ENCODE data around the gene ITGB6.
A peak's percentile ranks its signal among the peaks of the same experiment; 100 is the strongest.

DNA sequence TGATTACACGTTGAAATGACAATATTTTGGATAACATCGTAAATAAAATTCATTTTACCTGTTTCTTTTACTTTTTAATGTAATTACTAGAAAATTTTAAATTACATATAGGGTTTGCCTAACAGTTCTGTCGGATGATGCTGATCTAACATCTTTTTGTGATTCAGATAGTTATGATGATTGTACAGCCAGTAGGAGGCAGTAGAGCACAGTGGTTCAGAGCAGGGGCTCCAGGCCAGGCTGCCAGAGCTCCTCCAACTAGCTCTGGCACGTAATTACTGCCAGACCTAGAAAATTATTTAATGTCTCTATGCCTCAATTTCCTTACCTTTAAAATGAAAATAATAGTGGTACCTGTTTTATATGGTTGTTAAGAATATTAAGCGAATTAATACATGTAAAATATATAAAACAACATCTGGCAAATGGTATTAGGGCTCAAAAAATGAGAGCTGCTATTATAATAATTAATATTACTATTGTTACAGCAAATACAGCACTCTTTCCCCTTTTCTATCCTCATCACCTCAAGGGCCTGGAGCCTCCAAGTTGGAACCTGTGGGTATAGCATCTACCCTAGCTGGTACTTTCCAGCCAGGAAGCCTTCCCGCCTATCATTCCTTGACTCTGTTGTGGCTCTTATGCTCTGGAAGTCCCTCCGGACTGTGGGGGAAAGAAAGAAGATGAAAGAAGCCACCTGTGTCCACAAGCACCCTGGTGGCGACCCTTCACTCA, 90.0 kb downstream of the ITGB6 start:
- TF ChIP-seq, protein P1, sequence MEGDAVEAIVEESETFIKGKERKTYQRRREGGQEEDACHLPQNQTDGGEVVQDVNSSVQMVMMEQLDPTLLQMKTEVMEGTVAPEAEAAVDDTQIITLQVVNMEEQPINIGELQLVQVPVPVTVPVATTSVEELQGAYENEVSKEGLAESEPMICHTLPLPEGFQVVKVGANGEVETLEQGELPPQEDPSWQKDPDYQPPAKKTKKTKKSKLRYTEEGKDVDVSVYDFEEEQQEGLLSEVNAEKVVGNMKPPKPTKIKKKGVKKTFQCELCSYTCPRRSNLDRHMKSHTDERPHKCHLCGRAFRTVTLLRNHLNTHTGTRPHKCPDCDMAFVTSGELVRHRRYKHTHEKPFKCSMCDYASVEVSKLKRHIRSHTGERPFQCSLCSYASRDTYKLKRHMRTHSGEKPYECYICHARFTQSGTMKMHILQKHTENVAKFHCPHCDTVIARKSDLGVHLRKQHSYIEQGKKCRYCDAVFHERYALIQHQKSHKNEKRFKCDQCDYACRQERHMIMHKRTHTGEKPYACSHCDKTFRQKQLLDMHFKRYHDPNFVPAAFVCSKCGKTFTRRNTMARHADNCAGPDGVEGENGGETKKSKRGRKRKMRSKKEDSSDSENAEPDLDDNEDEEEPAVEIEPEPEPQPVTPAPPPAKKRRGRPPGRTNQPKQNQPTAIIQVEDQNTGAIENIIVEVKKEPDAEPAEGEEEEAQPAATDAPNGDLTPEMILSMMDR (IDR thresholded peaks at IDR 0.05; ENCODE audit: low read depth, low read length, poor library complexity, severe bottlenecking) = peak; percentile 55
- TF ChIP-seq EZH2phosphoT487 (IDR thresholded peaks at IDR 0.05; ENCODE audit: borderline replicate concordance, low read length) = no peak

All from DOHH2 (cell line).